Smooth muscle cell (in vitro differentiated cells): ENCODE results near the gene HRH3. TPM values are rescaled to one million over a fixed set of nuclear protein-coding genes. Genes with fewer than 3 reads are reported as not detected.

ENCODE experiments used
- DNase-seq: peaks from one replicate; lab custom pipeline; 2025; ENCODE audit not compliant: unreplicated experiment; lab: John Stamatoyannopoulos, UW
- H2AFZ ChIP-seq: fragments of 200-600 bp; sonication (generic); 2 replicates; pipeline ENCODE4 v1.6.0; 2016; ENCODE audit warnings: antibody characterized with exemption, low read depth, mild to moderate bottlenecking
- H3F3A ChIP-seq: fragments of 200-600 bp; sonication (generic); 2 replicates; pipeline ENCODE4 v1.6.0; 2017; ENCODE audit warnings: antibody characterized with exemption, low read depth
- H3K27ac ChIP-seq: fragments of 200-600 bp; sonication (generic); 2 replicates; pipeline ENCODE4 v1.5.1; 2016; ENCODE audit warnings: low read depth, mild to moderate bottlenecking
- H3K27me3 ChIP-seq: fragments of 200-600 bp; sonication (generic); 2 replicates; pipeline ENCODE4 v1.6.1; 2016; ENCODE audit warnings: low read depth, mild to moderate bottlenecking
- H3K36me3 ChIP-seq: fragments of 200-600 bp; sonication (generic); 2 replicates; pipeline ENCODE4 v1.5.1; 2016; ENCODE audit warnings: low read depth
- H3K4me1 ChIP-seq: fragments of 200-600 bp; sonication (generic); 2 replicates; pipeline ENCODE4 v1.5.1; 2016; ENCODE audit warnings: low read depth
- H3K4me2 ChIP-seq: fragments of 200-600 bp; sonication (generic); 2 replicates; pipeline ENCODE4 v1.6.0; 2016; ENCODE audit warnings: mild to moderate bottlenecking
- H3K4me3 ChIP-seq: fragments of 200-600 bp; sonication (generic); 2 replicates; pipeline ENCODE4 v1.5.1; 2016; ENCODE audit warnings: mild to moderate bottlenecking
- H3K79me2 ChIP-seq: fragments of 200-600 bp; sonication (generic); 2 replicates; pipeline ENCODE4 v1.6.0; 2016; ENCODE audit warnings: low read depth, mild to moderate bottlenecking
- H3K9ac ChIP-seq: fragments of 200-600 bp; sonication (generic); 2 replicates; pipeline ENCODE4 v1.6.0; 2016; ENCODE audit warnings: low read depth
- H3K9me3 ChIP-seq: fragments of 200-600 bp; sonication (generic); replicated peaks from 2 replicates; pipeline ENCODE4 v1.5.1; 2016; ENCODE audit warnings: low read depth
- H4K20me1 ChIP-seq: fragments of 200-600 bp; sonication (generic); 2 replicates; pipeline ENCODE4 v1.6.0; 2016; ENCODE audit warnings: low read depth
- WGBS: methylation state at CpG from one replicate; pipeline ENCODE4 v1.1.7; 2016; ENCODE audit warnings: low lambda C conversion rate; 5-methylcytosine and 5-hydroxymethylcytosine counted together
- polyA plus RNA-seq: library from polyadenylated mRNA; unstranded; fragments of >200 nt; fragmentation: Nextera tagmentation; extraction: Ambion mirVana; gene quantifications from 2 replicates; pipeline ENCODE4 v1.2.1, GENCODE V29; 2016
- total RNA-seq: library from RNA; depleted of rRNA; stranded (reverse); fragments of >200 nt; gene quantifications from 2 replicates; pipeline ENCODE4 v1.2.3, GENCODE V29; 2014
- TF ChIP-seq, protein P1 (sequence below): fragments of 200-600 bp; sonication (generic); IDR thresholded peaks from 2 replicates; pipeline ENCODE4 v1.5.1; 2017; ENCODE audit warnings: borderline replicate concordance, mild to moderate bottlenecking, antibody characterized with exemption; ENCODE audit not compliant: insufficient read depth, poor library complexity, severe bottlenecking

Gene HRH3
- total and polyA plus RNA-seq, 2 experiments from 2014 or later: not detected

DNA sequence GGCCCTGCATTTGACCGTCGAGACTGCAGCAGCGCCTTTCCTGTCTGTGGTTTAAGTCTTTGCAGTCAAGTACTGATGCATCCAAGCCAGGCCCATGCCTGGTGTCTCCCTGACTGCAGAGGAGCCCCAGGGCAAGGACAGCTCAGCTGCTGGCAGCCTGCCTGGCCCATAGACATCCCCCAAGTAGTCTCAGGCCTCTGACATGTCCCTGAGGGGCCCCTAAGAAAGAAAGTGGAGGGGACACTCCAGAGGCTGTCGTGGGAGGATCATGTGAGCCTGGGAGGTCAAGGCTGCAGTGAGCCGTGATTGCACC is 18.0 kb downstream of the HRH3 start:
- DNase-seq: no peak
- Histone ChIP-seq H2AFZ (no peak overlapping the region), H3K4me3 (no peak overlapping the region), H3K9me3 (no peaks in the 10 kb centered on the region), H3K79me2 (no peaks in the 10 kb centered on the region), H3K4me2 (no peak overlapping the region), H3K27me3 (no peaks in the 10 kb centered on the region), H3K9ac (no peak overlapping the region), H4K20me1 (peaks cover 5% of the 10 kb centered on the region), H3K4me1 (no peaks in the 10 kb centered on the region), H3K27ac (no peak overlapping the region), H3K36me3 (peaks cover 10% of the 10 kb centered on the region), H3F3A (no peaks in the 10 kb centered on the region)
- 68% methylated on average over 5 of the region's 5 CpGs for WGBS
- TF ChIP-seq, protein P1, sequence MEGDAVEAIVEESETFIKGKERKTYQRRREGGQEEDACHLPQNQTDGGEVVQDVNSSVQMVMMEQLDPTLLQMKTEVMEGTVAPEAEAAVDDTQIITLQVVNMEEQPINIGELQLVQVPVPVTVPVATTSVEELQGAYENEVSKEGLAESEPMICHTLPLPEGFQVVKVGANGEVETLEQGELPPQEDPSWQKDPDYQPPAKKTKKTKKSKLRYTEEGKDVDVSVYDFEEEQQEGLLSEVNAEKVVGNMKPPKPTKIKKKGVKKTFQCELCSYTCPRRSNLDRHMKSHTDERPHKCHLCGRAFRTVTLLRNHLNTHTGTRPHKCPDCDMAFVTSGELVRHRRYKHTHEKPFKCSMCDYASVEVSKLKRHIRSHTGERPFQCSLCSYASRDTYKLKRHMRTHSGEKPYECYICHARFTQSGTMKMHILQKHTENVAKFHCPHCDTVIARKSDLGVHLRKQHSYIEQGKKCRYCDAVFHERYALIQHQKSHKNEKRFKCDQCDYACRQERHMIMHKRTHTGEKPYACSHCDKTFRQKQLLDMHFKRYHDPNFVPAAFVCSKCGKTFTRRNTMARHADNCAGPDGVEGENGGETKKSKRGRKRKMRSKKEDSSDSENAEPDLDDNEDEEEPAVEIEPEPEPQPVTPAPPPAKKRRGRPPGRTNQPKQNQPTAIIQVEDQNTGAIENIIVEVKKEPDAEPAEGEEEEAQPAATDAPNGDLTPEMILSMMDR: no peak

DNA sequence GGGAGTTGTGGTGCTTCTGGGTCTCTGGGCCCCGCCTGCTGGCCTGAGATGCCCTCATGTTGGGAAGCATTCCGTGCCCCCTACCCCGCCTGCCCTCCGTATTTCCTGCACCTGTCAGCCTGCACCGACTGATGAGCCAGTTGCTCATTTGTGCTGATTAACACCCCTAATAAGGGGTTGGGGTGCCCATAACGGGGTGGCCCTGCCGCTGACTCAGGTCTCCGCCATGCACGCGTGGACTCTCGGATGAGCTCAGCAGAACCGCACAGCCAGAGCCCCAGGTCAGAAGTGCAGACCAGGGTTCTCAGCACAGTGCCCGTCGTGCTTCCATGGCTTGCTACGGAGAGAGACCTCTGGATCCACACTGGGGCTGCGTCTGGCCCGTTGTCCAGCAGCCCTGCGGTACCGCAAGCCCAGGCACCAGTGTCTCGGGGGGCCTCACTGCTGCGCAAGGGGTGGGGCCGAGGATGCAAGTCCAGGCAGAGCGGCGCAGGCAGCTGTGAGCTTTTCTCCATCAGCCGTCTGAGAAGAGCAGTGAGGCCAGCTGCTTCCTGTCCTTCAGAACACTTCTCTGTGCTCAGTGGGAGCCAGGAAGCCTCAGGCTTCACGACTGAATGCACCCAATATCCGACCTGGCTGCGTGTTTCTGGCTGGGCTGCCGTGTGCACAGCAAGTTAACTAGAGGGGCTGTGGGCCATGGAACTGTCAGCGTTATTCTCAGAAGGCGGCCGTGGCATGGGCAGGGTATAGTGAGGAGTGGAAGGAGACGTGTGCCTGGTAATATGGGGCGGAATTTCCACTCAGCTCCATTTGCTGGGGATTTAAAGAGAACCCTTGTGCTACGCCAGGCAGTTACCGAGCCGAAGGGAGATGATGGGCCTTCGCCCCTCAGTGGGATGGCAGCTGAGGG is 18.6 kb downstream of the HRH3 start:
- Histone ChIP-seq H2AFZ (no peak overlapping the region), H3K27ac (no peak overlapping the region), H3K4me3 (no peak overlapping the region), H3K36me3 (peaks cover 10% of the 10 kb centered on the region), H3K9me3 (no peaks in the 10 kb centered on the region), H3K4me2 (no peak overlapping the region), H3K27me3 (no peaks in the 10 kb centered on the region), H3K9ac (no peak overlapping the region), H3F3A (no peaks in the 10 kb centered on the region), H4K20me1 (peaks cover 5% of the 10 kb centered on the region), H3K79me2 (no peaks in the 10 kb centered on the region), H3K4me1 (no peaks in the 10 kb centered on the region)
- WGBS: 96% methylated on average over 38 of the region's 38 CpGs
- TF ChIP-seq, protein P1: no peak
- no peak for DNase-seq

DNA sequence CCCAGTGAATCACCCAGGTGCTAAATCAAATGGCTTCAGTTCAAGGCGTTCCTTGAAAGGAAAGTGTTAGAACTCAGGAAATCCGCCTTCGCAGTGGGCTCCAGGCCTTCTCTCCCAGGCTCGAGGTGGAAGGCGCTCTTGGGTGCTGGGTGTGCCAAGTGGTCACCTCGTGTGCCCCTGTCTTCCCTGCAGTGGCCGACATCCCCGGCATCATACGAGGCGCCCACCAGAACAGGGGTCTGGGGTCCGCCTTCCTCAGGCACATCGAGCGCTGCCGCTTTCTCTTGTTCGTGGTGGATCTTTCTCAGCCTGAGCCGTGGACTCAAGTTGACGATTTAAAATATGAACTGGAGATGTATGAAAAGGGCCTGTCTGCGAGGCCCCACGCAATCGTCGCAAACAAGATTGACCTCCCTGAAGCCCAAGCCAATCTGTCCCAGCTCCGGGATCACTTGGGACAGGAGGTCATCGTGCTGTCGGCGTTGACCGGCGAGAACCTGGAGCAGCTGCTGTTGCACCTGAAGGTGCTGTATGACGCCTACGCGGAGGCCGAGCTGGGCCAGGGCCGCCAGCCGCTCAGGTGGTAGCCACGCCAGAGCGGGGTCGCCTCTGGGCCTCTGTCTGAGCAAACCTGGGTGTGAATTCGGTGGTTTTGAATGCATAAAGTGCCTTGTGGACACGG is 19.4 kb downstream of the HRH3 start:
- no peak for DNase-seq
- TF ChIP-seq, protein P1: no peak
- 98% methylated on average over 38 of the region's 38 CpGs for WGBS
- no peak overlapping the region for H2AFZ ChIP-seq
- H3K4me1 ChIP-seq: no peaks in the 10 kb centered on the region
- no peaks in the 10 kb centered on the region for H3K79me2 ChIP-seq
- H3K27me3 ChIP-seq: no peaks in the 10 kb centered on the region
- peaks cover 12% of the 10 kb centered on the region for H4K20me1 ChIP-seq
- no peaks in the 10 kb centered on the region for H3F3A ChIP-seq
- no peak overlapping the region for H3K4me2 ChIP-seq
- H3K9me3 ChIP-seq: no peaks in the 10 kb centered on the region
- H3K4me3 ChIP-seq: no peak overlapping the region
- no peak overlapping the region for H3K27ac ChIP-seq
- no peak overlapping the region for H3K9ac ChIP-seq
- H3K36me3 ChIP-seq: peaks cover 10% of the 10 kb centered on the region
